Vagina (tissue), 2 donors: ENCODE results near the gene CAMK4.

Experiments
- POLR2A ChIP-seq, 2 donors: fragments of 450-650 bp; IDR thresholded peaks; one replicate each; pipeline ENCODE4 v1.6.1; 2017; ENCODE audit warnings: antibody characterized with exemption in 2 of 2, mild to moderate bottlenecking in 2 of 2, moderate library complexity in 2 of 2
- POLR2AphosphoS5 ChIP-seq, 2 donors: sonication (generic); formaldehyde crosslinking; IDR thresholded peaks; one replicate each; pipeline ENCODE4 v1.9.0; 2017; ENCODE audit warnings: antibody characterized with exemption in 2 of 2, mild to moderate bottlenecking in 2 of 2, low read depth in 1 of 2; ENCODE audit not compliant: insufficient read depth in 1 of 2
- TF ChIP-seq, protein P1 (sequence below), 3 experiments: fragments of 450-650 bp in 2 of 3; fragments of 200-600 bp in 1 of 3; sonication (generic) in 1 of 3; IDR thresholded peaks; one replicate each; pipeline ENCODE4 v1.5.1; 2017 to 2019; ENCODE audit warnings: antibody characterized with exemption in 3 of 3, mild to moderate bottlenecking in 2 of 3, moderate library complexity in 2 of 3

DNA sequence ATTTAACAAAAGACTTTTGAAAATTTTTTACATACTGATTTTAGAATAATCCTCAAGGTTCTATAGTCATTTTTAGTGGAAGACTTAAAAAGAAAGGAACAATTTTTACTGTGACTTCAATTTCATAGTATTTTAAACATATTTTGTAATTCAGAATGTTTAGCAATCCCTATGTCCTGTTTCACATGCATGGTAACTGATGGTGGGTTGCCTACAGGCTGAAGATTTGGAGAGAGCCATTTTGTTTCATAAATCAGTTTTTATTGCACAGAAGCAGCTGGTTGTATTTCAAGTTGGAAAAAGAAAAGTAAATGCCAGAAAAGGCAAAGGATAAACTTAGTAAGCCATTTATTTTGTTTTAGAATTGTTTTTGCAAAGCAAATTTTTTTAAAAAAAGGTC is 264.2 kb downstream of the CAMK4 start:
- TF ChIP-seq, protein P1, sequence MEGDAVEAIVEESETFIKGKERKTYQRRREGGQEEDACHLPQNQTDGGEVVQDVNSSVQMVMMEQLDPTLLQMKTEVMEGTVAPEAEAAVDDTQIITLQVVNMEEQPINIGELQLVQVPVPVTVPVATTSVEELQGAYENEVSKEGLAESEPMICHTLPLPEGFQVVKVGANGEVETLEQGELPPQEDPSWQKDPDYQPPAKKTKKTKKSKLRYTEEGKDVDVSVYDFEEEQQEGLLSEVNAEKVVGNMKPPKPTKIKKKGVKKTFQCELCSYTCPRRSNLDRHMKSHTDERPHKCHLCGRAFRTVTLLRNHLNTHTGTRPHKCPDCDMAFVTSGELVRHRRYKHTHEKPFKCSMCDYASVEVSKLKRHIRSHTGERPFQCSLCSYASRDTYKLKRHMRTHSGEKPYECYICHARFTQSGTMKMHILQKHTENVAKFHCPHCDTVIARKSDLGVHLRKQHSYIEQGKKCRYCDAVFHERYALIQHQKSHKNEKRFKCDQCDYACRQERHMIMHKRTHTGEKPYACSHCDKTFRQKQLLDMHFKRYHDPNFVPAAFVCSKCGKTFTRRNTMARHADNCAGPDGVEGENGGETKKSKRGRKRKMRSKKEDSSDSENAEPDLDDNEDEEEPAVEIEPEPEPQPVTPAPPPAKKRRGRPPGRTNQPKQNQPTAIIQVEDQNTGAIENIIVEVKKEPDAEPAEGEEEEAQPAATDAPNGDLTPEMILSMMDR (IDR thresholded peaks at IDR 0.05), result no peak
- TF ChIP-seq POLR2AphosphoS5 (IDR thresholded peaks at IDR 0.05; ENCODE audit: insufficient read depth in 1 of 2, low read depth in 1 of 2) (no peak), POLR2A (IDR thresholded peaks at IDR 0.05) (no peak)
